ENCODE measurements around the gene NDUFB1.

NDUFB1 gene

DNA sequence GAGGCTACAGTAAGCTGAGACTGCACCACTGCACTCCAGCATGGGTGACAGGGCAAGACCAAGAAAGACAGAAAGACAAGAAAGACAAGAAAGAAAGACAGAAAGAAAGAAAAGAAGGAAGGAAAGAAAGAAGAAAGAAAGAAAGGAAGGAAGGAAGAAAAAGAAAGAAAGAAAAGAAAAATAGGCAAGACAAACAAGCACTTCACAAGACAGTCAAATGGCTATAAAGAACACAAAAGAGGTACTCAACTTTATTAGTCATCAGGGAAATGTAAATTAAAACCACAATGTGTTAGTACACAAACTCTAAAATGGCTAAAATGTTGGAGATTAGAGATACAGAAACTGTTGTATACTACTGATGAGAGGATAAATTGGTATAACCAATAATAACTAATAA lies 21.7 kb downstream of the NDUFB1 start:
- no peak for DNase-seq (ENCODE audit: extremely low read depth, low read depth)
- TF ChIP-seq, protein P1, sequence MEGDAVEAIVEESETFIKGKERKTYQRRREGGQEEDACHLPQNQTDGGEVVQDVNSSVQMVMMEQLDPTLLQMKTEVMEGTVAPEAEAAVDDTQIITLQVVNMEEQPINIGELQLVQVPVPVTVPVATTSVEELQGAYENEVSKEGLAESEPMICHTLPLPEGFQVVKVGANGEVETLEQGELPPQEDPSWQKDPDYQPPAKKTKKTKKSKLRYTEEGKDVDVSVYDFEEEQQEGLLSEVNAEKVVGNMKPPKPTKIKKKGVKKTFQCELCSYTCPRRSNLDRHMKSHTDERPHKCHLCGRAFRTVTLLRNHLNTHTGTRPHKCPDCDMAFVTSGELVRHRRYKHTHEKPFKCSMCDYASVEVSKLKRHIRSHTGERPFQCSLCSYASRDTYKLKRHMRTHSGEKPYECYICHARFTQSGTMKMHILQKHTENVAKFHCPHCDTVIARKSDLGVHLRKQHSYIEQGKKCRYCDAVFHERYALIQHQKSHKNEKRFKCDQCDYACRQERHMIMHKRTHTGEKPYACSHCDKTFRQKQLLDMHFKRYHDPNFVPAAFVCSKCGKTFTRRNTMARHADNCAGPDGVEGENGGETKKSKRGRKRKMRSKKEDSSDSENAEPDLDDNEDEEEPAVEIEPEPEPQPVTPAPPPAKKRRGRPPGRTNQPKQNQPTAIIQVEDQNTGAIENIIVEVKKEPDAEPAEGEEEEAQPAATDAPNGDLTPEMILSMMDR (IDR thresholded peaks at IDR 0.05; ENCODE audit: low read depth, low read length) = no peak

DNA sequence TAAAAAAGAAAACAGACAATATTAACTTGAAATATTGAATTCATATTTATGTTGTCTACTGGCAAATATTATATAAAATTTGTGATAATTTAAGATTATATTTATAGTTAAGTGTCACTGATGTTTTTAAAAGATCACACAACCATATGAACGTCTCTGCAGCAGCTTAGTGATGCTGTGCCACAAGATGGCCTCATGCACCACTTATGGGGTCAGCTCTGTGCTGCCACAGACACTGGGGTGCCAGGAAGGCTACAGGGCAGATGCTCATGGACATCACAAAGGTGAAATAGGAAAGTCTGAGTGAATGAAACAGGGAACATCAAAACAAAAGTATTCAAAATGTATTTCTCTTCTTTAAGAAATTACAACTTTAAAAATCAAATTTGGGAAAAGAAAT lies 28.2 kb downstream of the NDUFB1 start:
- DNase-seq (ENCODE audit: extremely low read depth, low read depth) = no peak
- TF ChIP-seq, protein P1 (IDR thresholded peaks at IDR 0.05; ENCODE audit: low read depth, low read length) = peak; percentile 5

DNA sequence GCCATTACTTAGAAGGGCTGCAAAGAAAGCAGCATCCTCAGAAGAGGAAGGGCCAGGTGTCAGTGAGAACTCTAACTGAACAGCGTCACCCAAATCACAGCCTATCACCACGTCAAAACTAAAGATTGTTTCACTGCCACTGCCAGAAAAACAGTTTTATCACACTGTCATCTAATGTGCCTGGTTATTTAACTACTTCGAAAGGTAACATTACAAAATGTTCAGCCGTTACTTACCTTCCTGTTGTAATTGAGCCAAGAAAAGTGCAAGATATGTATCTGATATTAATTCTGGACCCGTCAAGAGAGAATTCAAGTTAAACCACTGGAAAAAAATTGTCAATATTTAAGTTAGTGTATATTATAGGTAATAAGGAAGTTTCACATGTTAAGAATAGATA lies 33.0 kb downstream of the NDUFB1 start:
- DNase-seq (ENCODE audit: extremely low read depth, low read depth) = no peak
- TF ChIP-seq, protein P1 (IDR thresholded peaks at IDR 0.05; ENCODE audit: low read depth, low read length) = no peak

DNA sequence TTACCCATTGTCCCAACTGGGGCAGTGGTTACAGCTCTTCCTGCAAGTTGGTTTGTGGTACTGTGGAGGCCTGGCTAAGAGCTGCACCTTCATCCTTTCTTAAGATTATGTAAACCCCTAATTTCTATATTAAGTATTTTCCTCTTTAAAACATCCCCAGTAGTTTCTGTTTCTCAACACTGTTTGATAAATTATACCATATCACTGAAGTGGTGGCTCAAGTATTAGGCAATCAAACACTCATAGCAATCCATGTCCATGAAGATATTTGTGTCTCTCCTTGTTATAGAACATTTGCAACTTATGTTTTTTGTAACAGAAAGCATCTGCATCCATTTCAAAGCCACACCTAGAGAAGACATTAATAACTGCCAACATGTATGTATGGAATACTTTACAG lies 47.0 kb downstream of the NDUFB1 start:
- DNase-seq (ENCODE audit: extremely low read depth, low read depth) = no peak
- TF ChIP-seq, protein P1 (IDR thresholded peaks at IDR 0.05; ENCODE audit: low read depth, low read length) = no peak
